Retinal pigment epithelial cell (primary cell): Measurements from ENCODE around the gene CHAC1.

ENCODE experiments used
- DNase-seq: peaks from one replicate; pipeline ENCODE4 v3.0.0-alpha.2; 2010; ENCODE audit warnings: low read depth
- H3K4me3 ChIP-seq: 2 replicates; pipeline ENCODE4 v1.5.1; 2011; ENCODE audit warnings: mild to moderate bottlenecking, low read length, control low read depth, moderate library complexity
- CTCF ChIP-seq: conservative IDR thresholded peaks from 2 replicates; pipeline ENCODE4 v1.5.1; 2011; ENCODE audit warnings: low read depth, low read length, control low read depth, inconsistent platforms

CHAC1 gene

DNA sequence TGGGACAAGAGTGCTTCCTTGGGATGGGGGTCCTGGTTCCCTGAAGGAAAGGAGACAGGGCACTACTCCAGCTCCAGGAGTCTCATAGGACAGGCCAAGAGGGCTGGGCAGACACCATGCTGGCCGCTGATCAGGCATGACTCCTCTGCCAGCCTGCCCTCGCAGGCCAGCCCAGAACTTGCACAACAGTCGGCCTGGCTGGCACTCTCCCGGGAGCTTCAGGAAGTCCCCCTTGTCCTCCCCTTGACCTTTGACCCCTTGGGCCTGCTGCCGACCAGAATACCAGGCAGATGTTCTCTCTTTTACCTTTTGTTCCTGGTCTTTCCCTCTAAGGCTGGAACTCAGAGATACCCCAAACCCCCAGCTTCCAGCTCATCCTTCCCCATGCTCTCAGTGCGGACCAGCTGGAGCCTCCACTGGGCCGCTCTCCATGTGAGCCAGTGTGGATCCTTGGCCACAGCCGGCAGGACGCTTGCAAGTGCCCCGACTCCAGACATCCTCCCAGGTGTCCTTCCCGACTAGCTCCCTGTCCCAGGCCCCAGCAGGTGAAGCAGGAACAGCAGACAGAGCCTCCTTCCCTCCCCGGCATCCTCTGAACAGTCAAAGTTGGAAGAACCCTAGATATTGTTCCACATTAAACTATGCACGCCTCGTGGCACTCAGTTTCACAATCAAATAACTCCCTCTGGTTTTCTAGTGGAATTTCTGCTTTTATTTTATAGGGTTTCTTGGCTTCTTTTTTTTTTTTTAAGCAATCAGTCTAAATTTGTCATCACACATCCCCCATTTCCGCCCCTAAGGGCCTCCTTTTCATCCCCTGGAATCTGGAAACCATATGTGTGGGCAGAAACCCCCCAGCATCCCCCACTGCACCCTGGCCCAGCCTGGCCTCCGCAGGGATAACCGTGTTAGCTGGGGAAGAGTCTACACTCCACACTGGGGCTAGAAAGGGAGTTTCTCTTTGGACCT, 43.3 kb upstream of the CHAC1 start:
- no peak for TF ChIP-seq CTCF
- DNase-seq: no peak

GRCh38 chr15:40911141-40911540, 42.1 kb upstream of the CHAC1 start:
- DNase-seq: no peak
- H3K4me3 ChIP-seq: no peak overlapping the region
- TF ChIP-seq CTCF: no peak

More for the DNA sequence above, 43.3 kb upstream of the CHAC1 start:
- no peak overlapping the region for H3K4me3 ChIP-seq

DNA sequence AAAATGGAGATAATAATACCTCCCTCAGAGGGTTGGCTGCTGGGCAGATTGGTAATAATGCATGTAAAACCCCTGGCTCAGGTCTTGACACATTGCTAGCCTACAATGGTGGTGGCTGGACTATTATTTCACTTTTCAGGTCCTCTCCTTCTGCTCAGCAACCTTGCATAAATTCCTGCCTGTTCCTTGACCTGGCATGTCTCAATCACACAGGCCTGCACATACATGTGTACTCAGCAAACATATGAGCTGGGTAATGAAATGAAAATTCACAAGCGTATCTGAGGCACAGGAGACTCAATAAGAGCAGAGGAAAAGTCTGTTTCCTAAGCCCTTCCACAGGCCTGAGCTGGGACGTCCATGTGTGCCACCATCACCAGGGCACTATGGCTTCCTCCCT, 41.6 kb upstream of the CHAC1 start:
- no peak for TF ChIP-seq CTCF
- H3K4me3 ChIP-seq: no peak overlapping the region
- no peak for DNase-seq

DNA sequence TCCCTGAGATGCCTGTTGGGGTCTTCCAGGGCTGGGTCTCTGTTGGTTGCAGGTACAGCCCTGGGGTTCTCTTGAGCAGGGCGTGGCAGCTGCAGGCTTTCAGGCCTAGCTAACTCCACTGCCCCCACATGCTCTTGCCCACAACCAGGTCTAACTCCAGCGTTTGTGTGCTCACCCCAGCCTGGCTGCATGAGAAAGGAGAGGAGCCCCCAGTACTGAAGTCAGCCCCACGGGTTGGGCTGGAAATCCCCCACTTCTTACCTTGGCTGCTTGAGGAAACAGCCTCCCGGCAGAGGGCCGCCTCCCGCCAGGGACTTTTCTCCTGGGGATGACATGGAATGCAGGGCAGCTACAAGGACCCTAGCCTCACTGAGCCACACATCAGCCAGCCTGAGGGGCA, 40.8 kb upstream of the CHAC1 start:
- no peak for TF ChIP-seq CTCF
- H3K4me3 ChIP-seq: no peak overlapping the region
- DNase-seq: no peak

DNA sequence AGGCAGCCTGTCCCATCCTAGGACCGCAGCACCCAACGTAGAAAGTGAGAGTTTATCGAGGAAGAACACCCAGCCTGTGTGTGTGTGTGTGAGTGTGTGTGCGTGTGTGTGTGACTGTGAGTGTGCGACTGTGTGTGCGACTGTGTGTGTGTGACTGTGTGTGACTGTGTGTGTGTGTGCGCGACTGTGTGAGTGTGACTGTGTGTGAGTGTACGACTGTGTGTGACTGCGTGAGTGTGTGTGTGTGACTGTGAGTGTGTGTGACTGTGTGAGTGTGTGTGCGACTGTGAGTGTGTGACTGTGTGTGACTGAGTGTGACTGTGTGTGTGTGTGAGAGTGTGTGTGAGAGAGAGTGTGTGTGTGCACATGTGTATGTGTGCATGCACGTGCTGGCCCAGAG, 39.3 kb upstream of the CHAC1 start:
- TF ChIP-seq CTCF: no peak
- H3K4me3 ChIP-seq: no peak overlapping the region
- no peak for DNase-seq

DNA sequence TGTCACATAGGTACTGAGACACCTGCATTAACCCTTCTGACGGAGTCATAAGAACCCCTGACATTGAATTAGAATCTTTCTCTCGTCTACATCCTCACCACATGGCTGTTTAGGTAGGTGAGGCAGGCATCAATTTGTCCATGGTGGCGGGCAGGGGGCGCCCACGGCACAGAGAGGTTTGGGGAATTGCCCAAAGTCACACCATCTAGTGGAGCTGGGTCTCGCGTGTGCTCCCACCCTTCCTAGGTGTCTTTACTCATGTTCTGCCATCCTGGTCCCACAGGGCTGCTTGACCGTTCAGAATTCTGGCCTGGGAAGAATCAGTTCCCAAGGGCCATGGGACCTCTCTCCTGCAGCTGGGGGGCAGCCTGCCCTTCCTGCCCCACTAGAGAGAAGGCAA, 38.8 kb upstream of the CHAC1 start:
- no peak for TF ChIP-seq CTCF
- DNase-seq: no peak
- no peak overlapping the region for H3K4me3 ChIP-seq

- DNase-seq: no peak
- H3K4me3 ChIP-seq: no peak overlapping the region
- no peak for TF ChIP-seq CTCF
Observed at GRCh38 chr15:40915116-40915661, 38.1 kb upstream of the CHAC1 start.
